Neural cell (in vitro differentiated cells): Measurements from ENCODE around the gene KIF6. TPM values are rescaled to one million over a fixed set of nuclear protein-coding genes. Genes with fewer than 3 reads are reported as not detected.

Experiments used
- H2AFZ ChIP-seq: fragments of 200-600, 300-800 bp; sonication (generic), shearing (Covaris generic); 2 replicates; pipeline ENCODE4 v1.6.0; 2014; ENCODE audit warnings: low read depth, mild to moderate bottlenecking, antibody characterized with exemption, low read length, moderate library complexity
- H3F3A ChIP-seq: fragments of 200-600 bp; shearing (Covaris generic); 2 replicates; pipeline ENCODE4 v1.6.1; 2016; ENCODE audit warnings: mild to moderate bottlenecking, moderate library complexity, mixed read lengths, antibody characterized with exemption, low read length; ENCODE audit not compliant: insufficient read depth, poor library complexity, severe bottlenecking
- H3K27ac ChIP-seq: fragments of 200-600, 300-800 bp; sonication (generic), shearing (Covaris generic); 2 replicates; pipeline ENCODE4 v1.5.1; 2014; ENCODE audit warnings: mild to moderate bottlenecking, low read length, moderate library complexity
- H3K27me3 ChIP-seq: fragments of 300-800, 200-600 bp; sonication (generic), shearing (Covaris generic); 2 replicates; pipeline ENCODE4 v1.6.0; 2014; ENCODE audit warnings: mild to moderate bottlenecking, low read depth, low read length, moderate library complexity; ENCODE audit not compliant: insufficient read depth
- H3K36me3 ChIP-seq: fragments of 300-800, 200-600 bp; sonication (generic), shearing (Covaris generic); 2 replicates; pipeline ENCODE4 v1.5.1; 2014; ENCODE audit warnings: mild to moderate bottlenecking, antibody characterized with exemption, low read length, moderate library complexity; ENCODE audit not compliant: insufficient read depth
- H3K4me2 ChIP-seq: fragments of 300-800, 200-600 bp; sonication (generic), shearing (Covaris generic); 2 replicates; pipeline ENCODE4 v1.6.0; 2014; ENCODE audit warnings: mild to moderate bottlenecking, low read length
- H3K4me3 ChIP-seq: fragments of 300-800, 200-600 bp; sonication (generic), shearing (Covaris generic); 2 replicates; pipeline ENCODE4 v1.5.1; 2014; ENCODE audit warnings: mild to moderate bottlenecking, low read length, moderate library complexity
- H3K79me2 ChIP-seq: fragments of 200-600 bp; shearing (Covaris generic); replicated peaks from 2 replicates; pipeline ENCODE4 v1.6.0; 2014; ENCODE audit warnings: mild to moderate bottlenecking, low read length, moderate library complexity; ENCODE audit not compliant: insufficient read depth
- H3K9ac ChIP-seq: fragments of 300-800, 200-600 bp; sonication (generic), shearing (Covaris generic); 2 replicates; pipeline ENCODE4 v1.6.1; 2016; ENCODE audit warnings: mild to moderate bottlenecking, low read length, mixed read lengths
- H3K9me2 ChIP-seq: fragments of 200-600 bp; shearing (Covaris generic); 2 replicates; pipeline ENCODE4 v1.6.1; 2016; ENCODE audit warnings: mild to moderate bottlenecking, low read length, mixed read lengths; ENCODE audit not compliant: insufficient read depth
- H3K9me3 ChIP-seq: fragments of 200-600, 300-800 bp; sonication (generic), shearing (Covaris generic); 2 replicates; pipeline ENCODE4 v1.6.1; 2016; ENCODE audit warnings: mild to moderate bottlenecking, mixed run types, low read length, moderate library complexity, mixed read lengths
- H4K20me1 ChIP-seq: fragments of 200-600 bp; shearing (Covaris generic); 2 replicates; pipeline ENCODE4 v1.6.1; 2016; ENCODE audit warnings: mild to moderate bottlenecking, mixed run types; ENCODE audit not compliant: insufficient read depth
- EP300 ChIP-seq: fragments of 450-650 bp; conservative IDR thresholded peaks from 2 replicates; pipeline ENCODE4 v1.6.1; 2014; ENCODE audit warnings: antibody characterized with exemption, mild to moderate bottlenecking, moderate library complexity; ENCODE audit not compliant: poor library complexity, severe bottlenecking
- EZH2 ChIP-seq: fragments of 200-600, 300-800 bp; shearing (Covaris generic), sonication (generic); IDR thresholded peaks from 2 replicates; pipeline ENCODE4 v1.6.1; 2014; ENCODE audit warnings: antibody characterized with exemption, low read length, borderline replicate concordance, mild to moderate bottlenecking; ENCODE audit not compliant: insufficient read depth, poor library complexity, severe bottlenecking
- MXI1 ChIP-seq: fragments of 450-650 bp; conservative IDR thresholded peaks from 2 replicates; pipeline ENCODE4 v1.6.1; 2014; ENCODE audit warnings: antibody characterized with exemption, mild to moderate bottlenecking; ENCODE audit not compliant: poor library complexity, severe bottlenecking
- POLR2AphosphoS5 ChIP-seq: IDR thresholded peaks from 2 replicates; pipeline ENCODE4 v1.6.1; 2012
- RAD21 ChIP-seq: fragments of 450-650 bp; conservative IDR thresholded peaks from 2 replicates; pipeline ENCODE4 v1.6.1; 2014; ENCODE audit warnings: antibody characterized with exemption, mild to moderate bottlenecking, moderate library complexity
- SMC3 ChIP-seq: fragments of 450-650 bp; conservative IDR thresholded peaks from 2 replicates; pipeline ENCODE4 v1.6.1; 2014; ENCODE audit warnings: antibody characterized with exemption, mild to moderate bottlenecking, moderate library complexity; ENCODE audit not compliant: poor library complexity
- TAF1 ChIP-seq: IDR thresholded peaks from 2 replicates; pipeline ENCODE4 v1.6.1; 2012; ENCODE audit warnings: low read depth
- polyA plus RNA-seq: library from polyadenylated mRNA; depleted of rRNA; stranded (reverse); fragments of >200 nt; gene quantifications from 2 replicates; pipeline ENCODE4 v1.2.3, GENCODE V29; 2014
- TF ChIP-seq, protein P1 (sequence below): IDR thresholded peaks from 2 replicates; pipeline ENCODE4 v1.6.1; 2012; ENCODE audit warnings: borderline replicate concordance
- TF ChIP-seq, protein P2 (sequence below): fragments of 450-650 bp; IDR thresholded peaks from 2 replicates; pipeline ENCODE4 v1.5.1; 2014; ENCODE audit warnings: antibody characterized with exemption, mild to moderate bottlenecking, moderate library complexity; ENCODE audit not compliant: poor library complexity, severe bottlenecking

The KIF6 gene
- polyA plus RNA-seq, 1 donor from 2014 or later, result 2.1 TPM

DNA sequence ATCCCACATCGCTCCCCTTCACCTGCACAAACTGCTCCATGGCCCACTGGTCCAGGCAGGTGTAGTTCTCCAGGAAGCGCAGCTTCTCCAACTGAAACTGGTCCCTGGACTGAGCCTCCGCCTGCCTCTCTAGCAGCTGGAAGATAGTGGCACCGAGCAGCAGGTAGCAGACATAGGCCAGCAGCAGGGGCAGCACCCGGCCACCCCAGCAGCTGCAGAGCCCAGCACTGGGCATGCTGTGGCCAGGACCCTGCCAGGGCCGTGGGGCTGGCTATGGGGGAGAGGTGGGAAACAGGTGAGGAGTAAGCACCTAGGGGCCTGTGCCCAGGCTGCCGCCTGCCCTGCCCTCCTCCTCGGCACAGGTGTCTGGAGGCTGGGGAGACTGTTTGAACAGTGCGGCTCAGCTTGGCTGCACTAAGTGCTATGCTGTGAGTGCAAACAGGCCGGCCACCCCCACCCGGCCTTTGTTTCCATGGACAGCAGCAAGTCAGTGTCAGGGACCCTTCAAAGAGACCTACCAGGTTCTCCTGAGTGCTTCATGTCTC is 402.8 kb downstream of the KIF6 start, which contains the start of gene KCNK16:
TSS of gene KCNK16 (minus strand) at position 397 of the 545 bp plus-strand sequence. CDS start at position 235, 162 bp downstream.
- H3K79me2 ChIP-seq, result no peaks in the 10 kb centered on the region
- H2AFZ ChIP-seq, result no peak within 1 kb of the TSS
- H3K9ac ChIP-seq, result no peak within 1 kb of the TSS
- H3K4me3 ChIP-seq, result no peak within 1 kb of the TSS
- no peaks in the 10 kb centered on the region for H3K9me3 ChIP-seq
- TF ChIP-seq, protein P1, sequence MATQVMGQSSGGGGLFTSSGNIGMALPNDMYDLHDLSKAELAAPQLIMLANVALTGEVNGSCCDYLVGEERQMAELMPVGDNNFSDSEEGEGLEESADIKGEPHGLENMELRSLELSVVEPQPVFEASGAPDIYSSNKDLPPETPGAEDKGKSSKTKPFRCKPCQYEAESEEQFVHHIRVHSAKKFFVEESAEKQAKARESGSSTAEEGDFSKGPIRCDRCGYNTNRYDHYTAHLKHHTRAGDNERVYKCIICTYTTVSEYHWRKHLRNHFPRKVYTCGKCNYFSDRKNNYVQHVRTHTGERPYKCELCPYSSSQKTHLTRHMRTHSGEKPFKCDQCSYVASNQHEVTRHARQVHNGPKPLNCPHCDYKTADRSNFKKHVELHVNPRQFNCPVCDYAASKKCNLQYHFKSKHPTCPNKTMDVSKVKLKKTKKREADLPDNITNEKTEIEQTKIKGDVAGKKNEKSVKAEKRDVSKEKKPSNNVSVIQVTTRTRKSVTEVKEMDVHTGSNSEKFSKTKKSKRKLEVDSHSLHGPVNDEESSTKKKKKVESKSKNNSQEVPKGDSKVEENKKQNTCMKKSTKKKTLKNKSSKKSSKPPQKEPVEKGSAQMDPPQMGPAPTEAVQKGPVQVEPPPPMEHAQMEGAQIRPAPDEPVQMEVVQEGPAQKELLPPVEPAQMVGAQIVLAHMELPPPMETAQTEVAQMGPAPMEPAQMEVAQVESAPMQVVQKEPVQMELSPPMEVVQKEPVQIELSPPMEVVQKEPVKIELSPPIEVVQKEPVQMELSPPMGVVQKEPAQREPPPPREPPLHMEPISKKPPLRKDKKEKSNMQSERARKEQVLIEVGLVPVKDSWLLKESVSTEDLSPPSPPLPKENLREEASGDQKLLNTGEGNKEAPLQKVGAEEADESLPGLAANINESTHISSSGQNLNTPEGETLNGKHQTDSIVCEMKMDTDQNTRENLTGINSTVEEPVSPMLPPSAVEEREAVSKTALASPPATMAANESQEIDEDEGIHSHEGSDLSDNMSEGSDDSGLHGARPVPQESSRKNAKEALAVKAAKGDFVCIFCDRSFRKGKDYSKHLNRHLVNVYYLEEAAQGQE, result no peak
- TF ChIP-seq EZH2, result no peak
- TF ChIP-seq TAF1, result no peak
- no peak for TF ChIP-seq POLR2AphosphoS5
- no peak for TF ChIP-seq RAD21
- no peak for TF ChIP-seq MXI1
- H3F3A ChIP-seq, result no peaks in the 10 kb centered on the region
- no peaks in the 10 kb centered on the region for H3K36me3 ChIP-seq
- H3K27ac ChIP-seq, result no peak within 1 kb of the TSS
- H4K20me1 ChIP-seq, result no peaks in the 10 kb centered on the region
- H3K9me2 ChIP-seq, result no peaks in the 10 kb centered on the region
- no peaks in the 10 kb centered on the region for H3K27me3 ChIP-seq
- no peak within 1 kb of the TSS for H3K4me2 ChIP-seq

DNA sequence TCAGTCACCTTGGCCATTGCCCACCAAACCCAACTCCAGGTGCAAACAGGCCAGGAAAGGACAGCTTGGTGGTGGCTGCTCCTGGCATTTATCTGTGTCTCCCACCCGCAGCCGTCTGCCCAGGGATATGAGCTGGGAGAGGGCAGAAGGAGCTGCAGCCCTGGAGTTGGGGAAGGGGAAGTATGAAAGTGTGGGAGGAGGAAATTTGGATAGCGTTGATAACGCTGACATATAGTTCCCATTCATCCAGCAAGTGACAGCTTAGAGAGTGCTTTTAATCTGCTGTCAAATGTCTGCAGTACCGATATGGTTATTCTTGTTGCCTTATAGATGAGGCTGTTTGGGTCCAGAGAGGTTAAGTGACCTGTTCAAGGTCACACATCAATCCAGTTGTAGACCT is 403.4 kb downstream of the KIF6 start:
- Histone ChIP-seq H3K4me3 (no peak overlapping the region), H3F3A (no peaks in the 10 kb centered on the region), H3K9ac (no peak overlapping the region), H3K79me2 (no peaks in the 10 kb centered on the region), H4K20me1 (no peaks in the 10 kb centered on the region), H3K9me3 (no peaks in the 10 kb centered on the region), H3K36me3 (no peaks in the 10 kb centered on the region), H3K27ac (no peak overlapping the region), H3K27me3 (no peaks in the 10 kb centered on the region), H2AFZ (no peak overlapping the region), H3K4me2 (no peak overlapping the region), H3K9me2 (no peaks in the 10 kb centered on the region)
- TF ChIP-seq EP300, result no peak
- no peak for TF ChIP-seq EZH2
- TF ChIP-seq SMC3, result no peak
- no peak for TF ChIP-seq POLR2AphosphoS5
- no peak for TF ChIP-seq RAD21
- TF ChIP-seq, protein P1, result no peak
- no peak for TF ChIP-seq TAF1
- TF ChIP-seq MXI1, result no peak
- TF ChIP-seq, protein P2, sequence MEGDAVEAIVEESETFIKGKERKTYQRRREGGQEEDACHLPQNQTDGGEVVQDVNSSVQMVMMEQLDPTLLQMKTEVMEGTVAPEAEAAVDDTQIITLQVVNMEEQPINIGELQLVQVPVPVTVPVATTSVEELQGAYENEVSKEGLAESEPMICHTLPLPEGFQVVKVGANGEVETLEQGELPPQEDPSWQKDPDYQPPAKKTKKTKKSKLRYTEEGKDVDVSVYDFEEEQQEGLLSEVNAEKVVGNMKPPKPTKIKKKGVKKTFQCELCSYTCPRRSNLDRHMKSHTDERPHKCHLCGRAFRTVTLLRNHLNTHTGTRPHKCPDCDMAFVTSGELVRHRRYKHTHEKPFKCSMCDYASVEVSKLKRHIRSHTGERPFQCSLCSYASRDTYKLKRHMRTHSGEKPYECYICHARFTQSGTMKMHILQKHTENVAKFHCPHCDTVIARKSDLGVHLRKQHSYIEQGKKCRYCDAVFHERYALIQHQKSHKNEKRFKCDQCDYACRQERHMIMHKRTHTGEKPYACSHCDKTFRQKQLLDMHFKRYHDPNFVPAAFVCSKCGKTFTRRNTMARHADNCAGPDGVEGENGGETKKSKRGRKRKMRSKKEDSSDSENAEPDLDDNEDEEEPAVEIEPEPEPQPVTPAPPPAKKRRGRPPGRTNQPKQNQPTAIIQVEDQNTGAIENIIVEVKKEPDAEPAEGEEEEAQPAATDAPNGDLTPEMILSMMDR, result no peak
